ENCODE results near the gene B4GALT6. TPM values are rescaled to one million over a fixed set of nuclear protein-coding genes. Genes with fewer than 3 reads are reported as not detected.

The B4GALT6 gene
- total and polyA plus RNA-seq, 2 of the 4 experiments (the other 2 are of a cell fraction): 1.1 to 3.9 TPM

GRCh38 chr18:31636387-31636786, 48.0 kb downstream of the B4GALT6 start:
- intact Hi-C loops (cut with micrococcal nuclease) (no loop called here), dilution Hi-C loops (cut with HindIII; ENCODE audit: low sequenced_read_pairs, unreplicated experiment) (no loop called here), in situ Hi-C loops (cut with MboI; ENCODE audit: low sequenced_read_pairs) (no loop called here)
- Histone ChIP-seq H3K36me3 (ENCODE audit: control insufficient read depth, insufficient read depth, low read length) (no peaks in the 10 kb centered on the region), H2AFZ (replicated peaks; ENCODE audit: low read length, poor library complexity) (no peak overlapping the region), H2BK120ac (ENCODE audit: low read depth, low read length) (no peak overlapping the region), H3K79me1 (ENCODE audit: low read depth in 1 of 2, low read length in 2 of 2) (no peaks in the 10 kb centered on the region), H3K4me2 (ENCODE audit: low read depth, low read length) (no peak overlapping the region), H3K9me3 (ENCODE audit: control insufficient read depth, insufficient read depth, low read length) (no peaks in the 10 kb centered on the region), H3K56ac (ENCODE audit: extremely low read depth, insufficient read depth, low read length) (no peak overlapping the region), H4K91ac (ENCODE audit: insufficient read depth, low read depth, low read length) (no peak overlapping the region), H3K14ac (replicated peaks; ENCODE audit: low read depth, low read length) (no peak overlapping the region), H4K20me1 (ENCODE audit: insufficient read depth, low read length) (no peaks in the 10 kb centered on the region), H3K18ac (ENCODE audit: low read depth, low read length) (no peak overlapping the region), H2BK20ac (ENCODE audit: low read depth, low read length) (no peak overlapping the region), H3K23ac (ENCODE audit: low read depth, low read length) (no peak overlapping the region), H4K5ac (ENCODE audit: low read depth, low read length) (no peak overlapping the region), H2AK9ac (replicated peaks; ENCODE audit: low read depth, low read length, poor library complexity) (no peak overlapping the region), H2BK15ac (ENCODE audit: low read depth, low read length) (no peak overlapping the region), H3K4me3 (ENCODE audit: insufficient read depth, low read depth, low read length) (no peak overlapping the region), H3K9me1 (ENCODE audit: insufficient read depth, low read length) (no peaks in the 10 kb centered on the region), H3K27me3 (ENCODE audit: control insufficient read depth, insufficient read depth, low read length) (no peaks in the 10 kb centered on the region), H2AK5ac (ENCODE audit: low read depth, low read length) (no peak overlapping the region), H3K9ac (ENCODE audit: low read depth, low read length) (no peak overlapping the region), H4K8ac (ENCODE audit: low read depth in 2 of 2, low read length in 2 of 2) (no peak overlapping the region), H3K4me1 (ENCODE audit: control insufficient read depth, insufficient read depth, low read length) (no peaks in the 10 kb centered on the region), H2BK5ac (ENCODE audit: low read depth, low read length, poor library complexity, severe bottlenecking) (no peak overlapping the region), H3K27ac (ENCODE audit: insufficient read depth, low read length) (no peak overlapping the region), H3K4ac (ENCODE audit: low read depth, low read length) (no peak overlapping the region)
- CTCF ChIA-PET: interaction anchor here (0.6 kb wide), 1 partner anchor 366 kb away, joined by 3 read pairs; no protein-coding TSS in a partner anchor
- TF ChIP-seq NFE2L2 (IDR thresholded peaks at IDR 0.05; ENCODE audit: low read depth, low read length): no peak
- TF ChIP-seq CHD1 (IDR thresholded peaks at IDR 0.05; ENCODE audit: low read depth, low read length): no peak
- TF ChIP-seq MAZ (IDR thresholded peaks at IDR 0.05; ENCODE audit: borderline replicate concordance, low read depth, low read length): no peak
- TF ChIP-seq BHLHE40 (IDR thresholded peaks at IDR 0.05; ENCODE audit: low read depth, low read length): no peak
- no peak for TF ChIP-seq RCOR1 (IDR thresholded peaks at IDR 0.05; ENCODE audit: insufficient replicate concordance, low read length)
- TF ChIP-seq SMC3 (IDR thresholded peaks at IDR 0.05; ENCODE audit: low read depth, low read length): no peak
- no peak for TF ChIP-seq CEBPB (IDR thresholded peaks at IDR 0.05; ENCODE audit: low read depth, low read length)
- TF ChIP-seq POLR2A (IDR thresholded peaks at IDR 0.05; ENCODE audit: low read depth, low read length): no peak
- TF ChIP-seq, protein P1, sequence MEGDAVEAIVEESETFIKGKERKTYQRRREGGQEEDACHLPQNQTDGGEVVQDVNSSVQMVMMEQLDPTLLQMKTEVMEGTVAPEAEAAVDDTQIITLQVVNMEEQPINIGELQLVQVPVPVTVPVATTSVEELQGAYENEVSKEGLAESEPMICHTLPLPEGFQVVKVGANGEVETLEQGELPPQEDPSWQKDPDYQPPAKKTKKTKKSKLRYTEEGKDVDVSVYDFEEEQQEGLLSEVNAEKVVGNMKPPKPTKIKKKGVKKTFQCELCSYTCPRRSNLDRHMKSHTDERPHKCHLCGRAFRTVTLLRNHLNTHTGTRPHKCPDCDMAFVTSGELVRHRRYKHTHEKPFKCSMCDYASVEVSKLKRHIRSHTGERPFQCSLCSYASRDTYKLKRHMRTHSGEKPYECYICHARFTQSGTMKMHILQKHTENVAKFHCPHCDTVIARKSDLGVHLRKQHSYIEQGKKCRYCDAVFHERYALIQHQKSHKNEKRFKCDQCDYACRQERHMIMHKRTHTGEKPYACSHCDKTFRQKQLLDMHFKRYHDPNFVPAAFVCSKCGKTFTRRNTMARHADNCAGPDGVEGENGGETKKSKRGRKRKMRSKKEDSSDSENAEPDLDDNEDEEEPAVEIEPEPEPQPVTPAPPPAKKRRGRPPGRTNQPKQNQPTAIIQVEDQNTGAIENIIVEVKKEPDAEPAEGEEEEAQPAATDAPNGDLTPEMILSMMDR (conservative IDR thresholded peaks at IDR 0.05; ENCODE audit: low read depth, low read length): no peak
- TF ChIP-seq ELK1 (IDR thresholded peaks at IDR 0.05; ENCODE audit: borderline replicate concordance, low read depth, low read length): no peak
- no peak for TF ChIP-seq MXI1 (IDR thresholded peaks at IDR 0.05; ENCODE audit: borderline replicate concordance, low read depth, low read length)
- TF ChIP-seq RFX5 (IDR thresholded peaks at IDR 0.05; ENCODE audit: low read depth, low read length): no peak
- TF ChIP-seq FOS (IDR thresholded peaks at IDR 0.05; ENCODE audit: low read depth, low read length): no peak
- TF ChIP-seq USF2 (IDR thresholded peaks at IDR 0.05; ENCODE audit: low read depth, low read length): no peak
- no peak for TF ChIP-seq RAD21 (IDR thresholded peaks at IDR 0.05; ENCODE audit: low read length)
- no peak for TF ChIP-seq MAFK (IDR thresholded peaks at IDR 0.05; ENCODE audit: low read depth, low read length)
- POLR2A ChIA-PET (ENCODE audit: unreplicated experiment): no interaction called here
- DNase-seq: no peak
- no peak for ATAC-seq (ENCODE audit: low read depth)
- BruUV-seq (replicated peaks): no TSS peak
